Measurements from ENCODE around the gene RPL13A.
"Not testable (repeated sequence)": the region's sequence is repeated elsewhere in the genome, so short reads cannot be mapped to it uniquely, and the experiment has no call there.

RPL13A gene

GRCh38 chr19:49458567-49458903 is 28.9 kb upstream of the RPL13A start:
- DNase-seq: no peak

- DNase-seq: no peak
These were observed 28.0 kb upstream of the RPL13A start for GRCh38 chr19:49459388-49459787.

DNA sequence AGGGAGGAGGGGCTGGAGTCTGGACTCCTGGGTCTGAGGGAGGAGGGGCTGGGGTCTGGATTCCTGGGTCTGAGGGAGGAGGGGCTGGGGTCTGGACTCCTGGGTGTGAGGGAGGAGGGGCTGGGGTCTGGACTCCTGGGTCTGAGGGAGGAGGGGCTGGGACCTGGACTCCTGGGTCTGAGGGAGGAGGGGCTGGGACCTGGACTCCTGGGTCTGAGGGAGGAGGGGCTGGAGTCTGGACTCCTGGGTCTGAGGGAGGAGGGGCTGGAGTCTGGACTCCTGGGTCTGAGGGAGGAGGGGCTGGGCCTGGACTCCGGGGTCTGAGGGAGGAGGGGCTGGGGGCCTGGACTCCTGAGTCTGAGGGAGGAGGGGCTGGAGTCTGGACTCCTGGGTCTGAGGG is 26.3 kb upstream of the RPL13A start:
- DNase-seq: not testable (repeated sequence)

DNA sequence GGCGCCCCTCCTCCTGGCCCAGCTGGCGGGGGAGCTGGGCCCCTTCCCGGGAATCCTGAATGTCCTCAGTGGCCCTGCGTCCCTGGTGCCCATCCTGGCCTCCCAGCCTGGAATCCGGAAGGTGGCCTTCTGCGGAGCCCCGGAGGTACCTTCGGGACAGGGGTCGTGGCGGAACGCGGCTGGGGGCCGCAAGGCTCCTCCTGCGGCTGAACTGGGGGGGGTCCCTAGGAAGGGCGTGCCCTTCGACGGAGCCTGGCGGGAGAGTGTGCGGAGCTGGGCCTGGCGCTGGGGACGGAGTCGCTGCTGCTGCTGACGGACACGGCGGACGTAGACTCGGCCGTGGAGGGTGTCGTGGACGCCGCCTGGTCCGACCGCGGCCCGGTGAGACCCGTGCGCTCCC is 25.8 kb upstream of the RPL13A start:
- DNase-seq: no peak

DNA sequence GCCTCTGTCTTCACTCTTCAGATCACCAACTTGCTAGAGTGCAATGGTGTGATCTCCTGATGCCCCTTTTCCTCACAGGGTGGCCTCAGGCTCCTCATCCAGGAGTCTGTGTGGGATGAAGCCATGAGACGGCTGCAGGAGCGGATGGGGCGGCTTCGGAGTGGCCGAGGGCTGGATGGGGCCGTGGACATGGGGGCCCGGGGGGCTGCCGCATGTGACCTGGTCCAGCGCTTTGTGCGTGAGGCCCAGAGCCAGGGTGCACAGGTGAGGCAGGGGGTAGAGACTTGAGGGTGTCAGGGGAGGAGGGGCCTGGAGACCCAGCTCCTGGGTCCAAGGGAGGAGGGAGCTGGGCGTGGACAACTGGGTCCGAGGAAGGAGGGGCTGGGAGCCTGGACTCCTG is 24.9 kb upstream of the RPL13A start:
- DNase-seq: no peak

- DNase-seq: no peak
These were observed 23.3 kb upstream of the RPL13A start for GRCh38 chr19:49463960-49464740.

GRCh38 chr19:49465371-49465770 is 22.0 kb upstream of the RPL13A start:
- no peak for DNase-seq

DNA sequence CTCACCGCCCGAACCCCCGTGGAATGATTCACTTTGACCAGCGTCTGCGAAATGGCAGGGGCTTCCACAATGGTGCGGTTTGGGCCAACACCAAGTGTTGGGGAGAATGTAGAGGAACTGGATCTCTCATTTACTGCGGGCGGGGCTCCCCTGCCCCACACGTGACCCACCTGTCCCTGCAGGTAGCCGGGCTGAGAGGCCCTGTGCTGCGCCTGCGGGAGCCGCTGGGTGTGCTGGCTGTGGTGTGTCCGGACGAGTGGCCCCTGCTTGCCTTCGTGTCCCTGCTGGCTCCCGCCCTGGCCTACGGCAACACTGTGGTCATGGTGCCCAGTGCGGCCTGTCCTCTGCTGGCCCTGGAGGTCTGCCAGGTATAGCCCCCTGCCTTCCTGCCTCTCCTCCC is 19.2 kb upstream of the RPL13A start:
- DNase-seq: no peak

DNA sequence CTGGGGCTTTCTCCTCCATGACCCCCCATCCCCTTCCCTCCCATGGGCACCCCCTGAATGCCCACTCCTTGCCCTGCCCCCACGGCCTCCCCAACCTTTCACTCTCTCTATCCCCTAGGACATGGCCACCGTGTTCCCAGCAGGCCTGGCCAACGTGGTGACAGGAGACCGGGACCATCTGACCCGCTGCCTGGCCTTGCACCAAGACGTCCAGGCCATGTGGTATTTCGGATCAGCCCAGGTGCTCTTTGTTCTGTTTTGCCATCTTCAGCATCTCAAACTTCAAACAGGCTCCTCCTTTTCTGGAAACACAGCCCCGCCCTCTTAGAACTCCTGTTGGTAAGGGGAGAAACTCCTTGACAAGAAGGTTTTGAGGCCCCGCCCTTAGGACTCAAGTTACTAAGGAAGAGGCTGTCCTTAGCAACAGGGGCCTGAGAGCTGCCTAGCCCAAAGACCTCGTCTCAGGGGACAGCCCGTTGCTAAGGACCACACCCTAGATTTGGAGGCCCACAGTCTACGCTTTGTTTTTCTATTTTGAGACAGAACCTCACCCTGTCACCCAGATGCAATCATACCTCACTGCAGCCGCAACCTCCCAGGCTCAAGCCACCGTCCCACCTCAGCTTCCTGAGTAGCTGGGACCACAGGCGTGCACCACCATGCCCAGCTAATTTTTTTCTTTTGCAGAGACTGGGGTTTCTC is 18.5 kb upstream of the RPL13A start:
- no peak for DNase-seq

DNA sequence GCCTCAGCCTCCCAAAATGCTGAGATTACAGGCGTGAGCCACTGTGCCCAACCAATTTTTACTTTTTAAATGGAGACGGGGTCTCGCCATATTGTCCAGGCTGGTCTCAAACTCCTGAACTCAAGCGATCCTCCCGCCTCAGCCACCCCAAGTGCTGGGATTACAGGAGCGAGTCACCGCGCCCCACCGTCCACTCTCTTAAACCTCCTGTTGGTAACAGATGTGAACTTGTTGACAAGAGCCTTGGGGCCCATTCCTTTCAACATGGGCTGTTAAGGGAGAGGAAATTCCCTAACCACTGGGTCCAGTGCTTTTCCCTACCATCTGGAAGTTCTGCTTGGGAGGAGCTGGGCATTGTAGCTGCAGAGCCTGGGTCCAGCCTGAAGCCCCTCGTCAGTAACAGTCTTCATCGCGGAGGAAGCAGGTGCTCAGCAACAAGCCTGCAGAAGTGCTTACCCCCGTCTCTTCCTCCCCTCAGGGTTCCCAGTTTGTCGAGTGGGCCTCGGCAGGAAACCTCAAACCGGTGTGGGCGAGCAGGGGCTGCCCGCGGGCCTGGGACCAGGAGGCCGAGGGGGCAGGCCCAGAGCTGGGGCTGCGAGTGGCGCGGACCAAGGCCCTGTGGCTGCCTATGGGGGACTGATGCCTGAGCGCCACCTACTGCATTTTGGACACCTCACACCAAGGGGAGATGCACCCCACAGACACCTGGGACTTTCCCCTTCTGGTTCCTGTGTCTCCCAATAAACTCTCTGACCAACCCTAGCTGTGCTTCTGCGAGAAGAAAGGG is 17.4 kb upstream of the RPL13A start:
- DNase-seq: peak; percentile 9 to 76

DNA sequence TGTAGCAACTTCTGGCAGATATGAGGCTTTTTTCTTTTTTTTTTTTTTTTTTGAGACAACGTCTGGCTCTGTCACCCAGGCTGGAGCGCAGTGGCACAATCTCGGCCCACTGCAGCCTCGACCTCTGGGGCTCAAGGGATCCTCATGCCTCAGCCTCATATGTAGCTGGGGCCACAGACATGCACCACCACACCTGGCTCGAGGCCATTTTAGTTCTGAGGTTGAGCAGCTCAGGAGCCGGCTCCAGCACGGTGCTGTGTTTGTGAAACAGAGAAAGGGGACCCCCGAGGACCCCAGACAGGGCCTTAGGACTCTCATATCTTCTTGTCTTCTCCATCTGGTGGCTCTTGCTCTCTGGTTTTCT is 16.8 kb upstream of the RPL13A start:
- no peak for DNase-seq

DNA sequence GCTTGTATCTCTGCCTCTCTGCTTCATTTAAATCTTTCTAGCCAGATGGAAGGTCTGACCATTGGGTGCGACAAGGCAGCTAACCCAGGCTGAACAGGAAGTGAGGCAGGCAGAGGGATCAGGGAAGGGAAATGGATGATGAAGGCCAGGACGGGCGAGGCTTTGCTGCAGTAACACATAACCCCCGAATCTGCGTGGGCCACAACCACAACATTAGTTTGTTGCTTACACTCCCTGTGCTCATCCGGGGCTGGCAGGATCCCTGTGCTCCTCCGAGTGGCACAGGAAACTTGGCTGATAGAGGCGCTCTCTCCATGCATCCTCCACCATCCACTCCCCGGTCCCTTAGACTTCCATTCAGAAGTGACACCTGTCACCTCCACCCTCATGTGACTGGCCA is 14.5 kb upstream of the RPL13A start:
- no peak for DNase-seq

DNA sequence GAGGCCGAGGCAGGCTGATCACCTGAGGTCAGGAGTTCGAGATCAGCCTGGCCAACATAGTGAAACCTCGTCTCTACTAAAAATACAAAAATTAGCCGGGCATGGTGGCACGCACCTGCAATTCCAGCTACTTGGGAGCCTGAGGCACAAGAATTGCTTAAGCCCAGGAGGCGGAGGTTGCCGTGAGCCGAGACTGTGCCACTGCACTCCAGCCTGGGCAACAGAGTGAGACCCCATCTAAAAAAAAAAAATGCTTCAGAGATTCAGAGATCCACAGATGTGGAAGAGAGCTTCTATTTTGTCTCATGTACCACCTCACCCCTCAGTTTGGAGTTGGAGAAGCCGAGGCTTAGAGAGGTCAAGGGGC is 13.9 kb upstream of the RPL13A start:
- DNase-seq: not testable (repeated sequence)

GRCh38 chr19:49473868-49474541 is 13.4 kb upstream of the RPL13A start, which contains the start of gene FLT3LG:
TSS of gene FLT3LG (plus strand) at chr19:49474215. CDS start at chr19:49474640, 425 bp downstream.
- peak; percentile 66 to 92 for DNase-seq

- DNase-seq: no peak
These were observed 12.9 kb upstream of the RPL13A start for GRCh38 chr19:49474542-49474924.

- no peak for DNase-seq
These were observed 12.1 kb upstream of the RPL13A start for GRCh38 chr19:49475191-49475917.

GRCh38 chr19:49475995-49476880 is 11.2 kb upstream of the RPL13A start:
- no peak for DNase-seq

DNA sequence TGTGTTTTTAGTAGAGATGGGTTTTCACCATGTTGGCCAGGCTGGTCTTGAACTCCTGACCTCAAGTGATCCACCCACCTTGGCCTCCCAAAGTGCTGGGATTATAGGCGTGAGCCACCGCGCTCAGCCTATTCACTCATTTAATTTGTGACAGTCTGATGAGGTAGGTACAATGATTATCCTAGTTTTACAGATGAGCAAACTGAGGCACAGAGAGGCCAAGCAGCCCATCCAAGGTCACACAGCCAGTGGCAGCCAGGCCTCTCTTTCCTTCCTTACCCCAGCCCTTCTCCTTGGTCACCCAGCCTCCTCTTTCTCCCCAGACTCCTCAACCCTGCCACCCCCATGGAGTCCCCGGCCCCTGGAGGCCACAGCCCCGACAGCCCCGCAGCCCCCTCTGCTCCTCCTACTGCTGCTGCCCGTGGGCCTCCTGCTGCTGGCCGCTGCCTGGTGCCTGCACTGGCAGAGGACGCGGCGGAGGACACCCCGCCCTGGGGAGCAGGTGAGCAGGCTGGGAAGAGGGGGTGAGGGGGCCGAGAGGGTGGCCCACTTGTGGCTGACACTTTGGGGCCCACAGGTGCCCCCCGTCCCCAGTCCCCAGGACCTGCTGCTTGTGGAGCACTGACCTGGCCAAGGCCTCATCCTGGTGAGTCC is 7.3 kb upstream of the RPL13A start:
- DNase-seq: no peak

- DNase-seq: no peak
These were observed 6.3 kb upstream of the RPL13A start for GRCh38 chr19:49481020-49481683.

DNA sequence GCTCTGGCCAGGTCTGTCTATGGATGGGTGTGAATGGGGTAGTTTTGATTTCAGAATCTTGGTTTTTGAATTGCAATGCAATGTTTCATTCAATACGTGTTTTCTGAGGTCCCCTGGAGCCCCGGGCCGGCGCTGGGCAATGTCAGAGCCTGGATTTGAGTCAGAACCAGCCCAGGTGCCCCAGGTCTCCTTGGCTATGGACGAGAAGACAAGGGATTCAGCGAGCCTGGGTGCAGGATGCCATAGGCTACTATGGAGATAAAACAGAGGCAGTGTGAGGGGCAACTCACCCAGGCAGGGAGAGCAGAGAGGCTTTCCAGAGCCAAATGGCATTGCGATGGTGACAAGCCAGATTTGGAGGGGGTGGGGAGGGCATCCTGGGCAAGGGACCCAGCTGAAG is 1.2 kb upstream of the RPL13A start:
- DNase-seq: no peak

Data from bone marrow (tissue), 2 donors.